ENCODE results near the gene CATSPERD.

The CATSPERD gene

GRCh38 chr19:5823579-5824281, 103.3 kb downstream of the CATSPERD start:
- H3K27ac ChIP-seq = no peak overlapping the region
- no peak for DNase-seq (ENCODE audit: low read depth, low spot score)

GRCh38 chr19:5824751-5825150, 104.3 kb downstream of the CATSPERD start:
- no peak for DNase-seq (ENCODE audit: low read depth, low spot score)
- H3K27ac ChIP-seq = no peak overlapping the region

- H3K27ac ChIP-seq = no peak overlapping the region
- no peak for DNase-seq (ENCODE audit: low read depth, low spot score)
Measured at GRCh38 chr19:5825178-5825577, 104.7 kb downstream of the CATSPERD start.

GRCh38 chr19:5826531-5827341, 106.3 kb downstream of the CATSPERD start:
- no peak for DNase-seq (ENCODE audit: low read depth, low spot score)
- no peak overlapping the region for H3K27ac ChIP-seq

GRCh38 chr19:5827342-5827890, 107.0 kb downstream of the CATSPERD start:
- no peak overlapping the region for H3K27ac ChIP-seq
- no peak for DNase-seq (ENCODE audit: low read depth, low spot score)

GRCh38 chr19:5827891-5828660, 107.6 kb downstream of the CATSPERD start:
- no peak for DNase-seq (ENCODE audit: low read depth, low spot score)
- no peak overlapping the region for H3K27ac ChIP-seq
